ENCODE results near the gene EPRS1.
A peak's percentile ranks its signal among the peaks of the same experiment; 100 is the strongest.
"Not testable (repeated sequence)": the region's sequence is repeated elsewhere in the genome, so short reads cannot be mapped to it uniquely, and the experiment has no call there.

Gene EPRS1

DNA sequence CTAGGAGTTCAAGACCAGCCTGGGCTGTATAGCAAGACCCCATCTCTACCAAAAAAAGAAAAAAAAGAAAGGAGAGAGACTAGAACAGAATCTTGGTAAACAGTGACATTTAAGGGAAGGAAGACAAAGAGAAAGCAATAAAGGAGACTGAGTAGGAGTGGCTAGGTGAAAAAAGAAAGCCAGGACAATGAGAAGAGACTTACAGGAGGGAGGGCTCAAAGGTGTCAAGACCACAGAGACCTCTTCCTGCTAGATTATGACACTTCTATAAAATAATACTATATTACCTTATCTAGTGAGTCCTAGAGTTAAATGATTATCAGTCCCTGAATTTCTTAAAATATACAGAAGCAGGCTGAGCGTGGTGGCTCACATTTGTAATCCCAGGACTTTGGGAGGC lies 10.1 kb upstream of the EPRS1 start:
- Mint-ChIP-seq H3K36me3 (ENCODE audit: low read depth) (peaks cover 32% of the 10 kb centered on the region), H3K27ac (peak overlapping the region; percentile 20), H3K4me3 (no peak overlapping the region), H3K4me1 (ENCODE audit: low read depth) (peaks cover 5% of the 10 kb centered on the region), H3K9me3 (no peaks in the 10 kb centered on the region), H3K27me3 (no peaks in the 10 kb centered on the region)
- no peak for DNase-seq

DNA sequence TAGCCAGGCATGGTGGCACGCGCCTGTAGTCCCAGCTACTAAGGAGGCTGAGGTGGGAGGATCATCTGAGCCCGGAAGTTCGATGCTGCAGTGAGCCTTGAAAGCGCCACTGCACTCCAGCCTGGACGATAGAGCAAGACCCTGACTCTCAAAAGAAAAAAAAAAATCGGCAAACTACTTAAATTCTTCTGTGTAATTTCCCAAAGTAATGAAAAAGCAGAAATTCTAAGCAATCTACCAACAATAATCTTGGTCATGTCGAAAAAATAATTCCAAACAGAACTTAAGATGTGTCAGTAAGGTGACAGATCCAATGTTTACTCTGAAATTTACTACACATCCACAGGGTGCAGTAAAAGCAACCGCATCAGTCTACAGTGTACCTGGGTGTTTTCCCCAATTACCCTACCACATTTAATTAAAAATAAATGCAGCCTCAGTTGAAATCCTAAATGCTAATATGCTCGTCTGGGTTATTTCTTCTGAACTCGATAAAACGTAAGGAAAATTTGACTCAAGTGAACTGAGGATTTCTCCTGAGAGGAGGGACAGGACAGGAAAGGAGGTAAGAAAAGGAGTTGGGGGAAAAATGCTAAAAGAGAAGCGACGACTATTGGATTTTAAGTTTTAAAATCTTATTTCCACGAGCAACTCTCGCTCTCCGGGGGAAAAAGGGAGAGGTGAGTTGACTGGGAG lies 801 bp downstream of the EPRS1 start:
- H3K4me3 Mint-ChIP-seq: peak overlapping the region; percentile 98
- H3K27ac Mint-ChIP-seq: peak overlapping the region; percentile 98
- peaks cover 51% of the 10 kb centered on the region for H3K4me1 Mint-ChIP-seq (ENCODE audit: low read depth)
- peaks cover 52% of the 10 kb centered on the region for H3K36me3 Mint-ChIP-seq (ENCODE audit: low read depth)
- no peaks in the 10 kb centered on the region for H3K9me3 Mint-ChIP-seq
- no peak for DNase-seq
- H3K27me3 Mint-ChIP-seq: no peaks in the 10 kb centered on the region

DNA sequence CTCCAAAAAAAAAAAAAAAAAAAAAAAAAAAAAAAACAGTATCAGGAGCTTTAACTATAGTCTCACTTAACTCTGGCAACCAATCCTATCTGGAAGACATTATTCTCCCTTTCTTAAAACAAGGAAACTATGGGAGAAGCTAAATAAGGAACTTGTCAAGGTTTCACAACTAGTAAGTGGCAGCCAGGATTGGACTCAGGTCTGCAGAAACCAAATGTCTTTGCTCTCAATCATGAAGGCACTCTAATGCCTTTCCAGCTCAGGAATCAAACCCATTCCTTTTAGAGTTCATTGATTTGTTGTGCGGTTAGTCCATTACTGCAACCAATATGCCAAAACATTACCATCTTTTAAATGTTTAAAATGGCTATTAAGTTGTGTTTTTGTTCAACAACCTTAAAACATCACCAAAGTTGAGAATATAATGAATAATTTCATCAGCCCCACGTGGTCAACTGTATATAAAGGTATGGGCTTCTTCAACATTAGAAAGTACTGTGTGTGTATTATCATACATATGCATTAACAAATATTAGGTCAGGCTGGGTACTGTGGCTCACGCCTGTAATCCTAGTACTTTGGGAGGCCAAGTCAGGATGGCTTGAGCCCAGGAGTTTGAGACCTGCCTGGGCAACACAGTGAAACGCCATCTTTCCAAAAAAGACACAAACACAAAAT lies 1.5 kb downstream of the EPRS1 start:
- DNase-seq: no peak
- H3K9me3 Mint-ChIP-seq: no peaks in the 10 kb centered on the region
- peak overlapping the region; percentile 98 for H3K27ac Mint-ChIP-seq
- peaks cover 57% of the 10 kb centered on the region for H3K36me3 Mint-ChIP-seq (ENCODE audit: low read depth)
- H3K4me1 Mint-ChIP-seq (ENCODE audit: low read depth): peaks cover 56% of the 10 kb centered on the region
- no peaks in the 10 kb centered on the region for H3K27me3 Mint-ChIP-seq
- peak overlapping the region; percentile 98 for H3K4me3 Mint-ChIP-seq

DNA sequence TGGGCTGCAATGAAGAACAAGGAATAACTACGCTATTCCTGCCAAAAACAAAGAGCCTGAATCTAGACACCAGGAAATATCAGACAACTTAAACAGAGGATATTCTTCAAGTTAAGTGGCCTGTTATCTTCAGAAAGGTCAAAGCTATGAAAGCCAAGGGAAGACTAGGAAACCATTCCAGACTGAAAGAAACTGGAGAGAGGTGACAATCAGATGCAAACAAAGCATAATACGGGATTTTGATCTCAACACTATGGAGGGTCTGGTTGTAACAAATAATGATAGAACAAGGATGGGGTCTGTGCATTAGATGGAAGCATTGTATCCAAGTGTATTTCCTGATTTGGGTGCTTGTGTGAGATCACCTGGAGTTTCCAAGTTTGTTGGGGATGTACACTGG lies 2.7 kb downstream of the EPRS1 start:
- H3K36me3 Mint-ChIP-seq (ENCODE audit: low read depth): peaks cover 68% of the 10 kb centered on the region
- H3K27ac Mint-ChIP-seq: peak overlapping the region; percentile 93
- H3K4me1 Mint-ChIP-seq (ENCODE audit: low read depth): peaks cover 63% of the 10 kb centered on the region
- H3K4me3 Mint-ChIP-seq: peak overlapping the region; percentile 98
- no peaks in the 10 kb centered on the region for H3K27me3 Mint-ChIP-seq
- no peaks in the 10 kb centered on the region for H3K9me3 Mint-ChIP-seq
- DNase-seq: no peak

DNA sequence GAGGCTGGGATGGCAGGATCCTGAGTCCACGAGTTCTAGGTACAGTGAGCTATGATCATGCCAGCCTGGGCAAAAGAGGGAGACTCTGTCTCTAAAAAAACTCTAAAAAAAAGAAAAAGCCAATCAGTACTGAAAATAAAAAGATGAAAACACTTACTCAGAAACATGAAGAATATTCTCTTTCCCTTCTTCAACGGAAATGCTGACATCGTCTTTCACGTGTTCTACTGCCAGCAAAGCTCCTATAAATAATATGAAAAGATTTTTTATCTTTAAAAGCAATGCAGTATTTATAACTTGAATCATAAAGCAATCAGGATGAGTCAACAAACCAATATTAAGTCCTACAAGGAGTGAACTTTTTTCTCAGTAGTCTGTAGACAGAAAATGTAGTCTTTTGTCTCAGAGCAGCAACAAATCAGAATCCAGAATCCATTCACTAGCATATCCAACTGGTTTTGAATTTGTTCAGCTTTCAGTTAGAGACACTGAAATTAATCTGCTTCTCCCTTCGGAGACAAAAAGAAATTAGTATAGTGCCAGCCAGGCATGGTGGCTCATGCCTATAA lies 6.2 kb downstream of the EPRS1 start:
- H3K9me3 Mint-ChIP-seq: no peaks in the 10 kb centered on the region
- H3K27ac Mint-ChIP-seq: peak overlapping the region; percentile 72
- H3K27me3 Mint-ChIP-seq: no peaks in the 10 kb centered on the region
- H3K4me1 Mint-ChIP-seq (ENCODE audit: low read depth): peaks cover 66% of the 10 kb centered on the region
- H3K4me3 Mint-ChIP-seq: no peak overlapping the region
- DNase-seq: no peak
- H3K36me3 Mint-ChIP-seq (ENCODE audit: low read depth): peaks cover 85% of the 10 kb centered on the region

DNA sequence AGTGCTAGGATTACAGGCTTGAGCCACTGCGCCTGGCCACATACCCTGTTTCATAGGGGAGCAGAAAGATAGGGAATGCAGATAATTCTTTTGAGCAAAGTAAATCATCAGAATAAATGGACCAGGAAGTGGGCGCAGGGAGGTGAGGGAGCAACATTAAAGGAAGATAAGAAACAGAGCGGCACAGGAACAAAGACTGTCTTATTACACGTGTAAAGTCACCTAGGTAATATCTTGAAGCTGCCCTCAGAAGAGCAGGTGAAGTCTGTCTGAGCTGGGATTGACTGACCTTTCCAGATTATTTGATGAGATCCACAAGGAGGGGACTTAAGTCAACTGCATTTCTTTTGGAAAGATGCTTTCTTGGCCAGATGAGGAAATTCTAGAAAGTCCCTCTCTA lies 7.7 kb downstream of the EPRS1 start:
- Mint-ChIP-seq H3K4me3 (no peak overlapping the region), H3K27me3 (no peaks in the 10 kb centered on the region), H3K9me3 (no peaks in the 10 kb centered on the region), H3K36me3 (ENCODE audit: low read depth) (peaks cover 84% of the 10 kb centered on the region), H3K27ac (peak overlapping the region; percentile 85), H3K4me1 (ENCODE audit: low read depth) (peaks cover 54% of the 10 kb centered on the region)
- DNase-seq: no peak

DNA sequence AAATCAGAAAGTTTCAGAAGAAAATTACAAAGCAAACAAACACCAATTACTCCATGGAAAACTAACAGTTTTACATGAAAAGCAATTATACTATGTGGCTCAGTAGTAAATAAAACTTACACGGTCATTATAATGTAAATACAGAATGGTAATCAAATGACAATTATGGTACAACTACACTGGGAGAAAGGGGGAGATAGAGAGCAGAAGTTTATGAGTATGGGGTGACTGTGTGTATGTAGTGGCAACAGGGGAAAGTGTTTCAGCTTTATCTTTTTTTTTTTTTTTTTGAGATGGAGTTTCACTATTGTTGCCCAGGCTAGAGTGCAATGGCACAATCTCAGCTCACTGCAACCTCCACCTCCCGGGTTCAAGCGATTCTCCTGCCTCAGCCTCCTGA lies 8.5 kb downstream of the EPRS1 start:
- not testable (repeated sequence) for DNase-seq, H3K9me3 Mint-ChIP-seq, H3K4me3 Mint-ChIP-seq, H3K27me3 Mint-ChIP-seq
- Mint-ChIP-seq H3K36me3 (ENCODE audit: low read depth) (peaks cover 88% of the 10 kb centered on the region), H3K27ac (peak overlapping the region; percentile 2), H3K4me1 (ENCODE audit: low read depth) (peaks cover 47% of the 10 kb centered on the region)

DNA sequence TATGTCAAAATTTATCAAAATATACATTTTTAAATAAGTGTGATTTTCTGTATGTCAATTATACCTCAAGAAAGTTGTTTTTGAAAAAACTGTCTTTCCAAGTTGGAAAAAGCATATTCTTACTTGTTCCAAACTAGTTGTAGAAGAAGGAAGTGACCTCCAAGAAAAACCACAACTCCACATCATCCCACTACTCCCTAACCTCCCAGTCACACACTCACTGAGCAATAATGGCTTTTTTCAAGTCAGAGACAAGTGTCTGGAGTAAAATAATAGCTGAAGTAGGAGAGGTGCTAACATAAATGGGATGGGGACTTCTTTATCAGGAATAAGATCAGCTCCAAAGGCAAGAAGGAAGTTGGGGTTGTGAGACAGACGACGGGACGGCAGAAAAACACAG lies 13.4 kb downstream of the EPRS1 start:
- H3K9me3 Mint-ChIP-seq: no peaks in the 10 kb centered on the region
- H3K36me3 Mint-ChIP-seq (ENCODE audit: low read depth): peaks cover 91% of the 10 kb centered on the region
- DNase-seq: no peak
- H3K27ac Mint-ChIP-seq: no peak overlapping the region
- H3K4me1 Mint-ChIP-seq (ENCODE audit: low read depth): peaks cover 22% of the 10 kb centered on the region
- H3K27me3 Mint-ChIP-seq: no peaks in the 10 kb centered on the region
- no peak overlapping the region for H3K4me3 Mint-ChIP-seq

DNA sequence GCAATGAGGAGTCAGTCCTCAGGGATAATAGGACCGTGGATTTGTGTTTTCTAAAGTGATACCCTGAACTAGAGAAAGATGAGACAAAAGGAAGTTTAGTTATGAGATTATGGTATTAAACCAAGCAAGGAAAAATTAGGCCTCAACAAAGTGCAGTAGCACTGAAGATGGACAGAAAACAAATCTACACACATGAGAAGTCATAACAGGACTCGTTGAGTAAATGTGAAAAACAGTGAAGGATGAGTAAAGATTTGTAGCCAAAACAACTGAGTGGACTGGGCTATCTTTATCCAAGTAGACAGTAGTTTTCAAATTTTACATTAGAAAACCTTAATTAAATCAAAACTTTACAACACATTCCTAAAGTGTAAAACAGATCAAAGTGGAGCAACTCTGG lies 15.0 kb downstream of the EPRS1 start:
- DNase-seq: no peak
- no peaks in the 10 kb centered on the region for H3K27me3 Mint-ChIP-seq
- H3K27ac Mint-ChIP-seq: peak overlapping the region; percentile 61
- H3K4me3 Mint-ChIP-seq: no peak overlapping the region
- peaks cover 88% of the 10 kb centered on the region for H3K36me3 Mint-ChIP-seq (ENCODE audit: low read depth)
- peaks cover 12% of the 10 kb centered on the region for H3K4me1 Mint-ChIP-seq (ENCODE audit: low read depth)
- no peaks in the 10 kb centered on the region for H3K9me3 Mint-ChIP-seq

DNA sequence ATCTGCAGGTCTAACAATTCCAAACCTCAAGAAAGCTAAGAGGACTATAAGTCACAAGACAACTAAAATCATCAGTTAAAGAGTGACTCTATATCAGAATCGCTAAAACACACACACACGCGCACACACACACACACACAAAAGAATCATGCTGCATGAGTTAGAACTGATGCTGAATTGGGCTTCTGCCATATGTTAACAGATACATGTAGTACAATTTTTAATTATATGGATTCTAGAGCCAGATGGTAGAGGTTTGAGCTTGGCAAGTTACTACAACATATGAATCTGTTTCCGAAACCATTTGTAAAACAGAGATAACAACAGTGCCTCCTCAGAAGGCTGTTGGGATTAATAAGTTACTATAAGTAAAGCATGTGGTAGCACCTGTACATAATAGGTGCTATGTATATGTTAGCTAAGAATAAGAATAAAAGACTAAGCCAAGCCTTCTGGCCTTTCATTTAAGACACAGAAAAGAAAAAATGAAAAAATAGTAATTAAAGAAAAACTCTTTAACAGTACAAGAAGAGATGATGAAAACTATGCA lies 17.9 kb downstream of the EPRS1 start:
- Mint-ChIP-seq H3K27ac (no peak overlapping the region), H3K27me3 (no peaks in the 10 kb centered on the region), H3K4me1 (ENCODE audit: low read depth) (peaks cover 7% of the 10 kb centered on the region), H3K9me3 (no peaks in the 10 kb centered on the region), H3K4me3 (no peak overlapping the region), H3K36me3 (ENCODE audit: low read depth) (peaks cover 92% of the 10 kb centered on the region)
- DNase-seq: no peak

DNA sequence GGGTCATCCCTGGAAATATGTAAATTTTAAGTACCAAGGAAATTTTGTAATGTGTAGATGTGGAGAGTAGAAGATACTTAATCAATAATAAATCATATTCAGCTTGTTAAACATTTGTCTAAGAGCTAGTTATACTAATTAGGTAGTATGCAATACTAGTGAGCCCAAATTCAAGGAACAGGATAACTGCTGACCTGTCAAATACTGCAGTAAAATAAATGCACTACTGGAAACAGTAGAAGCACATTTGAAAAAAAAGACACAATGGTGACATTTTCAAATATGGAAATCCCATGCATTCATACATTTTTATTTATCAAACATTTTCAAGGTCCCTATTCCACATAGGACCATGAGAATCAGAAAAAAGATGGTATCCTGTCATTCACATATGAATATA lies 27.2 kb downstream of the EPRS1 start:
- Mint-ChIP-seq H3K4me3 (no peak overlapping the region), H3K4me1 (ENCODE audit: low read depth) (peaks cover 10% of the 10 kb centered on the region), H3K36me3 (ENCODE audit: low read depth) (peaks cover 96% of the 10 kb centered on the region), H3K27ac (no peak overlapping the region), H3K27me3 (no peaks in the 10 kb centered on the region), H3K9me3 (no peaks in the 10 kb centered on the region)
- DNase-seq: no peak

DNA sequence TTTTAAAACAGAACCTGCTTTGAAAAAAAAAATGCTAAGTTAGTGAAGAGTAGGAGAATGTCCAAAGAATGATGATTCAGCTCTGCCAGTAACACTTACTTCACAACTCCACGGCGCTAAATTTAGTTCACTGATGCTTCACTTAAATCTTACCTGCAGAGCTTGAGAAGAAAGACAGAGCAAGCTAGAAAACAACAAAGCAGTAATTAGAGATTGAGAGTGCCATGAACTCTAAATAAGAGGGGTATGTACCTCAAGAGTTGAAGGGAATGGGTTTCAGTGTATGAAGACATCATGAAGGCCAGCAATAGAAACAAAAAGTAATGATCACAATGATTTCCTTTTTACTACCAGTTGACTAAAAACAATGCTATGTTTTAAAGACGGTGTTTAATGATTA lies 32.8 kb downstream of the EPRS1 start:
- peaks cover 30% of the 10 kb centered on the region for H3K4me1 Mint-ChIP-seq (ENCODE audit: low read depth)
- no peaks in the 10 kb centered on the region for H3K27me3 Mint-ChIP-seq
- H3K36me3 Mint-ChIP-seq (ENCODE audit: low read depth): peaks cover 98% of the 10 kb centered on the region
- H3K4me3 Mint-ChIP-seq: no peak overlapping the region
- no peak for DNase-seq
- H3K9me3 Mint-ChIP-seq: no peaks in the 10 kb centered on the region
- H3K27ac Mint-ChIP-seq: peak overlapping the region; percentile 83

DNA sequence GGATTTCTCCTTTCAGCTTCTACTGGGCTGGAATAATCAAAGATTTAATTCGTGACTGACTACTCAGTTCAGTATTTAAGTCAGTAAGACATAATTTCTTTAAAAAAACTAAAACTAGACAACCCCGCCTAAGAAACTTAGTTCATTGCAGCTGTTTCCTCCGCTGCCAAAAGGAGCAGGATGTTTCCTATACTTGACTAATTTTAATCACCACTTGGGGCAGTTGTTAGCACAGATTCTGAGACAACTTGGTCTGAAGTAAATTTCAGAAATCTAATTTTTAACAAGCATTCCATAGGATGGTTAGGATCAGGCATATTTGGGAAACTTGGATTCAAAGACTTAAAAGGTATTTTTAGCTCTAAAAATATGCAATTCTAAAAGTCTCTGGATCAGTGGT lies 34.0 kb downstream of the EPRS1 start:
- Mint-ChIP-seq H3K9me3 (no peaks in the 10 kb centered on the region), H3K36me3 (ENCODE audit: low read depth) (peaks cover 97% of the 10 kb centered on the region), H3K4me3 (no peak overlapping the region), H3K4me1 (ENCODE audit: low read depth) (peaks cover 30% of the 10 kb centered on the region), H3K27ac (peak overlapping the region; percentile 61), H3K27me3 (no peaks in the 10 kb centered on the region)
- no peak for DNase-seq

DNA sequence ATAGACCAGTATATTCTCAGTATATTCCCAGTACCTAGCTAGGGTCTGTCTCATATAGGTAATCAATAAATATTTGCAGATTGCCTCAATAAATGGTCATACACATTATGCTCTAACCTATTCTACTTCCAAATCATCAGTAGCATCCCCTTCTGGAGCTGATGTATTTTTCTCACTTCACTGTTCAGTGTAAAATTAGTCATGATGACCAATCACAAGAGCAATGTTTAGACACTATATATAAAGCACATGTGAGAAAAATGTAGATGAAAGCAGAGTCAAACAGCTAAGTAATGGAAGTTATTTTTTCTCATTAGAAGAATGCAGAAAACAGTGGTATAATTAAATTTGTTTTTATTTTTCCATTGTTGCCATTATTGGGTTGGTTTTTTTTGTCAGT lies 34.7 kb downstream of the EPRS1 start:
- H3K36me3 Mint-ChIP-seq (ENCODE audit: low read depth): peaks cover 98% of the 10 kb centered on the region
- no peak overlapping the region for H3K4me3 Mint-ChIP-seq
- no peak for DNase-seq
- peak overlapping the region; percentile 61 for H3K27ac Mint-ChIP-seq
- H3K27me3 Mint-ChIP-seq: no peaks in the 10 kb centered on the region
- H3K4me1 Mint-ChIP-seq (ENCODE audit: low read depth): peaks cover 30% of the 10 kb centered on the region
- H3K9me3 Mint-ChIP-seq: no peaks in the 10 kb centered on the region

DNA sequence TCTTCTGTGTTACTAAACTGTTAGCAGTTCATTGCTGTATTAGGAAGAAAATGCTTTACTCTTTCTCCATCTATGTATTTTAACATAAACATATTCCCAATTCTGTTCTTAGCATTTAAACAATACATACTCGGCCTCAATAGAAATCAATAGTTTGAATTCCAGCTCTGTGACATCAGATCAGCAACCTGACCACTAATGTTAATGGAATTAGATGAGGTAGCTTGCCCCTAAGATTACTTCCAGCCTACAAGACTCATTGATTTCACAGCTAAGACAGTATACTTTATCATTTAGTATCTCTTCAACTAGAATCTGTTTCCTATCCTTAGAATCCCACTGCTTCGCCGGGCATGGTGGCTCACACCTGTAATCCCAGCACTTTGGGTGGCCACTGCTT lies 38.9 kb downstream of the EPRS1 start:
- DNase-seq: no peak
- Mint-ChIP-seq H3K36me3 (ENCODE audit: low read depth) (peaks cover 88% of the 10 kb centered on the region), H3K4me1 (ENCODE audit: low read depth) (peaks cover 12% of the 10 kb centered on the region), H3K4me3 (no peak overlapping the region), H3K27me3 (no peaks in the 10 kb centered on the region), H3K9me3 (no peaks in the 10 kb centered on the region), H3K27ac (no peak overlapping the region)

Measured in activated T-cell treated with anti-CD3 and anti-CD28 coated beads, Interleukin-2, amount 50 U/mL, for 24 hours (primary cell).